ENCODE data around the gene PARD3.

Gene PARD3

GRCh38 chr10:34567659-34568253, 247.3 kb downstream of the PARD3 start:
- DNase-seq: no peak

DNA sequence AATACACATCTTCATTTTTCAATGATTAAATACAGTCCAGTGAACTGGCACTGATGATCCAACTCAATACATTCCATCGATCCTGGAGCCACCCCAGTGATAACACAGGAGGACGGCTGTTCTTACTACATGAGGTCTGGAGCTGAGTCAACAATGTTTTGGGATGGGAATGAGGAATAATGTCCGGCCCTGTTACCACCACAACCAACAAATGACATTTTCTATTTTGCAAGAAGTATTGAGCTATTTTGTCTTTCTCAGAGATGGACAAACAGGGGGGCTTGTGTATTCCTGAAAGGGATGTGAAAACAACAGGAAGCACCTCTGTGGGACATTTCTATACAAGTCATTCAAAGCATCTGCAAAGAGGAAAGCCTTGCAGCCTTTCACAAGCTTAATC, 249.2 kb downstream of the PARD3 start:
- DNase-seq: no peak

GRCh38 chr10:34558093-34558583, 257.0 kb downstream of the PARD3 start:
- DNase-seq: no peak

DNA sequence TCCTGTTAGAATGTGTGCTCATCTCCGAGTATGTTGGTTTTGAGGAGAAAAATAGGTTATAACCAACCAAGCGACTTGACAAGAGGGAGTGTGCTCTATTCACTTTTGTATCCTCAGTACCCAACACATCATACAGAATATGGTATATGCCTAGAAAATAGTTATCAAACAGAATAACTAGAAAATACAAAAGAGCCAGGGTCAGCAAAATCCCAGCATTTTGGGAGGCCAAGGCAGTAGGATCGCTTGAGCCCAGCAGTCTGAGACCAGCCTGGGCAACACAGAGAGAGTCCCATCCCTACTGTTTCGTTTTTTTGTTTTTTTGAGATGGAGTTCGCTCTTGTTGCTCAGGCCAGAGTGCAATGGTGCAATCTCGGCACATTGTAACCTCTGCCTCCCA, 257.9 kb downstream of the PARD3 start:
- DNase-seq: no peak

DNA sequence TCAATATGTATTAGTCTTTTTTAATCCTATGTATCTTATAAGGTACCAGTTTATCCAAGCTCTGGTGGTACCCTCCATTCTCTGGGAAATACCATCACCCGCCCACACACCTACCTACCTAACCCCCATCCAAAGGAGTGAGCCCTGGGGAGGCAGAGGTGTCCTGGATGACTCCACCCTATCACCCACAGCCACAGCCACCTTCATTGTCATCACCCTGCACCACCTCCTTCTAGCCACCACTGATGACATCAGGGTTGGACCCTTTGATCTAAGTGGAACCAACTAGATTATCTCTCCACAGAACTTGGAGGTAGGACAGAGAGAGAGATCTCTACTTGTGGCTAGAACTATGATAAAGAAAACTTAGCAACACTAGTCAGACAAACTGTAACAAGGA, 259.4 kb downstream of the PARD3 start:
- DNase-seq: no peak

DNA sequence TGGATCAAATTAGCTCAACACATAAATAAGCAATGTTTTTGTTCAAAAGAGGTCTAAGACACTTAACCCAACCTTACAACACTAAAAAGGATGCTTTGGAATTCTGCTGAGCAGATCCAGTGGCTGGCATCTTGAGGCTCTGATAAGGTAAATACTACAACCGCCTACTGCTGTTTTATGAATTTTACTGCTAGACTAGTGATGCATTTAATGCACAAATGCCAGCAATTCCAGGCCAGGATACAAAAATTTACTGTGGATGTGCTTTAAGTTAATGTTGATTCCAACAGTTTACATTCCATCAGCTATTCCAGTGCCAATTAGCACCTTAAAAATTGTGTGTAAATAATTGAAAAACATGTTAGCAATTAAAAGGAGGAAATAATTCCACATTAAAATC, 261.3 kb downstream of the PARD3 start:
- no peak for DNase-seq

DNA sequence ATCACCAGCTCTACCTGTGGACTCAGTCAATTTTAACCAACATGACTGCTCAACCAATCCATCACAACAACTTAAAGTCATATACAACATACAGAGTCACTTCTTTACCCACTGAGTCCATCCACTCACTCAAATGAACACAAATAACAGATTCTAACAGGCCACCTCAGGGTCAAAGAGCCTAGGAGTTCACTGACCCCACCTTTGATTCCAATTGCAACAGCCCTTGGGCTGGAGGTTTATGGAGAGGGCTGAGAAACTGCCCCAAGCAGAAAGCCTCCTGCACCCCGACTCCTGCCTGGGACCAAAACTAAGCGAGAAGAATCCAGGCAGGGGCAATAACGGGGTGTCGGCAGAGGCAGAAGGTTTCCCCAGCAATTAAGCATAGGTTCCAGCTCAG, 263.8 kb downstream of the PARD3 start:
- no peak for DNase-seq

DNA sequence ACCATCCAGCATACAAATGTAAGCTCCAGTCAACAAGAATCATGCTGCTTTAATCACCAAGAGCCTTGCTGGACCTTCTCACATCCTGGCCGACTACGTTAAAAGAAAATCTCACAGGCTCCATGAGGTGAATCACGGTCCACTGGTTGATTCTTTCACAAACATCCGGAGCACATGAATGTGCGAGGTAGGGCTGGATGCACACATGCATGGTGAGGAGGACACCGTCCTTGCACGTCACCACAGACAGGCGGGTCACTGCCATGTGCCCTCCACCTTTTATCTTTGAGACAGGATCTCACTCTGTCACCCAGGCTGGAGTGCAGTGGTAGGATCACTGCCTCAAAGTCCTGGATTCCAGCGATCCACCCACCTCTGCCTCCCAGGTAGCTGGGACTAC, 265.1 kb downstream of the PARD3 start:
- no peak for DNase-seq

DNA sequence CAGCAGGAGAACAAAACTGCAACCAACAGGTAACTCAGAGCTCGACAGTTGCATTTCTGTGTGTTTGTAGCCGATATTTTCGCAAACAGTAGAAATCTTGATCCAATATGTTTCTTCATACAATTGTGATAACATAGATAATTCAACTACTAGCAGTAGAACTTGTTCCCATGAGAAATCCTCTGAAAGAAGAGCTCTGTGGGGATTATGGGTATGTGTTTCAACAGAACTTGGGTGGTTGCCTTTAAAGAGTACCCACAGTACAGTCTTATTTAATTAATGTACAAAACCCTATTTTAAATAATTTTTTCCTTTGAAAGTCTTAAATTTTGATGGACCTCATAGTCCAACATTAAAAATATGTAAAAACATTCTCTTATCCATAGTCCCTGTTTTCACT, 266.1 kb downstream of the PARD3 start:
- DNase-seq: no peak

GRCh38 chr10:34548466-34548865, 266.6 kb downstream of the PARD3 start:
- no peak for DNase-seq

DNA sequence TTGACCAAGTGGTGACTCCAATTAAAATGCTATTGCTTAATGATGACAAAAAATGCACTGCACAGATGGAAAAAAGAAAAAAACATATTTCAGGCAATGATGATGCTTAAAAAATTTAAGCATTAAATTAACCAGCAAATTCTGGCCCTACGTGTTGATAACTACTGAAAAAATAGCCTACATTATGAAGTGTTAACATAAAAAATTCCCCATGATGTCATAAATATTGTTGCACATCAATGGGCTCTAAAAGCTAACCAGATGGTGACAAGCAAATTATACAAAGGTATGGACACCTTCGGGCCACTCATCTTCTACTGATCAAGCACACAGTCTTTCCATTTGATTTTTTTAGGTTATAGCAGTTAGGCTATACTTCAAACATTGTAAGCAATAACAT, 267.4 kb downstream of the PARD3 start:
- DNase-seq: no peak

DNA sequence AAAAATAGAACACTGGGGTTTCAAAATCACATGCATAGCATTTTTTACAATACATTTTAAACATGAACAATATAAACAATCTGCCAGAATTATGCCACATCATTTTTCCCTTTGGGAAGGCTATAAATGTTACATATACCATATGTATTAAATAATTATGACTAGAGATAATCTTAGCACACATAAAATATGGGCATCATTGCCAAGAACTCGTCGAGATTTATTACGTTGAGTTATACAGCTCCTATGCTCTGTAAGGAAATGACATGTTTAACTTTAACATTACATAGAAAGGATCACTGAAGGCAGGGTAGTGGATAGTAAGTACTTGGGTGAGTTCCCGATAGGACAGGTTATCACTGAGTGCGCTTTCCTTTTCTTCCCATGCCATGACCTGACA, 267.8 kb downstream of the PARD3 start:
- no peak for DNase-seq

DNA sequence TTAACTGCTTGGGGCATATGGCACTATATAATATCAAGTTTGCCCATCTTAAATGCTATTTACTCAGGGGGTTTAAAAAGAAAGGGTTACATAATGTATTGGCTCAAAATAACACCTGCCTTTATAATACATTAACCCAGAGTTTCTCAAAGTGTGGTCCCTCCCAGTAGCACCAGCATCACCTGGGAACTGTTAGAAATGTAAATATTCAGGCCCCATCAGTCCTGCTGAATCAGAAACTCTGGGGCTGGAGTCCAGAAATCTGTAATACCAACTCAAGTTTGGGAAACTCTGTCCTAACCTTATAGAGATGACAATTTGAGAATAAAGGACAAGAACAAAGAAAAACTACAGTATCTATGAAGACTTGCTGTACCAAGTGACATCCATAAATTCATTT, 270.7 kb downstream of the PARD3 start:
- DNase-seq: no peak

GRCh38 chr10:34543716-34544115, 271.4 kb downstream of the PARD3 start:
- no peak for DNase-seq

GRCh38 chr10:34540492-34540891, 274.6 kb downstream of the PARD3 start:
- no peak for DNase-seq

DNA sequence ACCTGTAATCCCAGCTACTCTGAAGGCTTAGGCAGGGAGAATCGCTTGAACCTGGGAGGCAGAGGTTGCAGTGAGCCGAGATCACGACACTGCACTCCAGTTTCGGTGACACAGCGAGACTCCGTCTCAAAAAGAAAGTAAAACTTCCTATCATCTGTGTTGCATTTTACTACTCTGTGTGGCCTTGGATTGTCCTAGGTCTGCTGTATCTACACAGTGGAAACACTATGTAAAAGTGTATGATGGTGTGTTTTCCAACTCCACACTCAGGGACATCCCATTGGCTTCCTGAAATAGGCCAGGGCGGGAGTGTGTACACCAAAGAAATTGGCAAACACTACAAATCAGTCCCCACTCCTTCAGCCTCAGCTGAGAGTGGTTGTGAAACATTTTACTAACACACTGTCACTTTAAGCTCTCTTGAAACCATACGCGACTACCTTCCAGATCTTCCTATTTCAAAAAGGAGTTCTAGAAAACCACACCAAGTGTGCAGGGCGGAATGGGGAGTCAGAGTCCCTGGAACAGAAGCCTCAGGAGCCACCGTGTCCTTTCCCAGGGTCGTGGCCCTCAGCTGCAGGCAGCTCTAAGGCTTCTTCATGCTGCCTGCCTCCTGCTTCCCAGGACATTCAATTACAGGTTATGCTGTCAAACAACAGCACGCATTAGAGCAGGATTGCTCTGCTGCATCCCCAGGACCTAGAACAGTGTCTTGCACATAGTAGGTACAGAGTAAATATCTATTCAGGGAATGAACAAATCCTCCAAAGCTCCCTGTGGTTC, 275.4 kb downstream of the PARD3 start:
- no peak for DNase-seq

- DNase-seq: no peak
Measured at GRCh38 chr10:34538281-34538829, 276.7 kb downstream of the PARD3 start.

DNA sequence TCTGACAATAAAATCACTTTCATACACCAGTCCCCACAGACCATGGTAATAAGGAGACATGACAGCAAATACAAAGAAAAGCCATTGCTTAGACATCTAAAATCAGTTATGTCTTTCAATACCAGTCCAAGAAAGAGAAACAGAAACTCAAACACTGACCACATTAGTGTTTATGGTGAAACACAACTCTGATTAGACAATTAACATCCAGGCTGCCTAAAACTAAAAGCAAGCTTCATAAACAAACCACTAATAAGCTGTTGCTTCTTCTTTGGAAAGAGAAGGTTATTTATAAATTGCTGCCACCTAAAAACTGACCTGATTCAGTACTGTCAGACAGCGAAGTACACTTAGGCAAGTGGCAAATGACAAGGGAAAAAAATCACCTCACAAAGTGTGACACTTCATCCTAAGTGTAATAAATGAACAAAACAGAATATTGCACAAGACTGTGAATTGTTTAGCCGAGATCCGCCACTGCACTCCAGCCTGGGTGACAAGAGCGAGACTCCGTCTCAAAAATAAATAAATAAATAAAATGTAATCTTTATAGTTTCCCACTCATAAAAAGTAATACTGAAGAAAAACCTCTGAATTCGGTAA, 277.4 kb downstream of the PARD3 start:
- DNase-seq: no peak

GRCh38 chr10:34535872-34536271, 279.2 kb downstream of the PARD3 start:
- no peak for DNase-seq

- no peak for DNase-seq
Measured at GRCh38 chr10:34530778-34531177, 284.3 kb downstream of the PARD3 start.

GRCh38 chr10:34528320-34528719, 286.8 kb downstream of the PARD3 start:
- DNase-seq: no peak

GRCh38 chr10:34526758-34527730, 288.1 kb downstream of the PARD3 start:
- DNase-seq: no peak

DNA sequence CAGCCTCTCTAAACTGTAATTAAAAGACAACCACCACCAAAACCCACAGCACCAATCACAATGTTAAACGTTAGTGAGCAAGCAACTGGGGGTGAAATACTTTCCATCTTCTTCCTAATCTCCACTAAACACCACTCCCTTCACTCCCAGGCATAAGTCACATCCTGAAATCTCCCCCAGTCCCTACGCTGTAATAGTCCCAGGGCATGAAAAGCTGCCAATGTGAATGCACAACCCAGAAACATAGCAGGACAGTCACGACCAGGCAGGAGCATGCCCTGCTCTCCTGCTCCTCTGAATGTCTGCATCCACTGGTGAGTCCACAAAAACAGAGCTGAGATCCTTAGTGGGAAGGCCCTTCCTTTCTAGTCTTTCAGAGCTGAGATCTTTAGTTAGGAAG, 288.9 kb downstream of the PARD3 start:
- DNase-seq: no peak
